OCI-LY3 (cell line): ENCODE results near the gene GRK3.
"Not testable (repeated sequence)": the region's sequence is repeated elsewhere in the genome, so short reads cannot be mapped to it uniquely, and the experiment has no call there.

Experiments used
- H2AFZ ChIP-seq: fragments of 200-600, 300-600 bp; shearing (Covaris generic); 2 replicates; pipeline ENCODE4 v1.6.0; 2014; ENCODE audit warnings: antibody characterized with exemption, low read depth, low read length
- H3K27ac ChIP-seq: fragments of 200-600, 300-600 bp; sonication (generic); 2 replicates; pipeline ENCODE4 v1.5.1; 2014; ENCODE audit warnings: mild to moderate bottlenecking, low read length, moderate library complexity, mixed read lengths
- H3K27me3 ChIP-seq: fragments of 200-600, 300-600 bp; sonication (generic); 2 replicates; pipeline ENCODE4 v1.6.1; 2014; ENCODE audit warnings: low read depth, low read length, mixed read lengths
- H3K36me3 ChIP-seq: fragments of 200-600, 300-600 bp; sonication (generic); replicated peaks from 2 replicates; pipeline ENCODE3; 2014; ENCODE audit warnings: low read depth, low read length, mixed read lengths
- H3K4me1 ChIP-seq: fragments of 300-600, 200-600 bp; sonication (generic); 2 replicates; pipeline ENCODE4 v1.6.1; 2014; ENCODE audit warnings: low read length, mixed read lengths
- H3K4me2 ChIP-seq: fragments of 200-600, 300-600 bp; sonication (generic); 2 replicates; pipeline ENCODE4 v1.6.1; 2014; ENCODE audit warnings: low read length, mixed read lengths
- H3K4me3 ChIP-seq: fragments of 300-600, 200-600 bp; sonication (generic); 2 replicates; pipeline ENCODE4 v1.5.1; 2014; ENCODE audit warnings: antibody characterized with exemption, mild to moderate bottlenecking, low read length, moderate library complexity
- H3K79me2 ChIP-seq: fragments of 300-600, 200-600 bp; shearing (Covaris generic); 2 replicates; pipeline ENCODE4 v1.6.1; 2014; ENCODE audit warnings: mild to moderate bottlenecking, low read length, mixed read lengths
- H3K9ac ChIP-seq: fragments of 300-600, 200-600 bp; shearing (Covaris generic); 2 replicates; pipeline ENCODE4 v1.6.0; 2014; ENCODE audit warnings: mild to moderate bottlenecking, low read length, moderate library complexity
- H3K9me3 ChIP-seq: fragments of 200-600, 300-600 bp; shearing (Covaris generic); 2 replicates; pipeline ENCODE4 v1.6.1; 2014; ENCODE audit warnings: low read length, mixed read lengths; ENCODE audit not compliant: insufficient read depth
- H4K20me1 ChIP-seq: fragments of 200-600, 300-600 bp; sonication (generic); 2 replicates; pipeline ENCODE4 v1.6.1; 2016; ENCODE audit warnings: low read length, mixed read lengths; ENCODE audit not compliant: insufficient read depth
- EZH2phosphoT487 ChIP-seq: fragments of 200-600 bp; shearing (Covaris generic); IDR thresholded peaks from 2 replicates; pipeline ENCODE4 v1.6.1; 2018; ENCODE audit warnings: antibody characterized with exemption, mixed run types, low read depth
- TF ChIP-seq, protein P1 (sequence below): fragments of 200-600, 300-600 bp; sonication (generic); IDR thresholded peaks from 2 replicates; pipeline ENCODE4 v1.5.1; 2014; ENCODE audit warnings: antibody characterized with exemption, low read length, low read depth

GRK3 gene

DNA sequence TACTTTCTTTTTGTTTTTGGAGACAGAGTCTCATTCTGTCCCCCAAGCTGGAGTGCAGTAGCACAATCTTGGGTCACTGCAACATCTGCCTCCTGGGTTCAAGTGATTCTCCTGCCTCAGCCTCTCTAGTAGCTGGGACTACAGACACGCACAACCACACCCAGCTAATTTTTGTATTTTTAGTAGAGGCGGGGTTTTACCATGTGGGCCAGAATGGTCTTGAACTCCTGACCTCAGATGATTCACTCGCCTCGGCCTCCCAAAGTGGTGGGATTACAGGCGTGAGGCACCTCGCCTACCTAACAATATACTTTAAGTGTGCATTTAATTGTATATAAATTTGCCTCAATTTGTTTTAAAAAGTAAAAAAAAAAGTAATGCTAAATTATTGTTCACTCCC lies 38.4 kb downstream of the GRK3 start:
- no peak overlapping the region for H2AFZ ChIP-seq
- no peak overlapping the region for H3K27ac ChIP-seq
- no peak overlapping the region for H3K9ac ChIP-seq
- no peaks in the 10 kb centered on the region for H3K9me3 ChIP-seq
- no peaks in the 10 kb centered on the region for H3K27me3 ChIP-seq
- no peaks in the 10 kb centered on the region for H3K4me1 ChIP-seq
- no peak for TF ChIP-seq EZH2phosphoT487
- TF ChIP-seq, protein P1, sequence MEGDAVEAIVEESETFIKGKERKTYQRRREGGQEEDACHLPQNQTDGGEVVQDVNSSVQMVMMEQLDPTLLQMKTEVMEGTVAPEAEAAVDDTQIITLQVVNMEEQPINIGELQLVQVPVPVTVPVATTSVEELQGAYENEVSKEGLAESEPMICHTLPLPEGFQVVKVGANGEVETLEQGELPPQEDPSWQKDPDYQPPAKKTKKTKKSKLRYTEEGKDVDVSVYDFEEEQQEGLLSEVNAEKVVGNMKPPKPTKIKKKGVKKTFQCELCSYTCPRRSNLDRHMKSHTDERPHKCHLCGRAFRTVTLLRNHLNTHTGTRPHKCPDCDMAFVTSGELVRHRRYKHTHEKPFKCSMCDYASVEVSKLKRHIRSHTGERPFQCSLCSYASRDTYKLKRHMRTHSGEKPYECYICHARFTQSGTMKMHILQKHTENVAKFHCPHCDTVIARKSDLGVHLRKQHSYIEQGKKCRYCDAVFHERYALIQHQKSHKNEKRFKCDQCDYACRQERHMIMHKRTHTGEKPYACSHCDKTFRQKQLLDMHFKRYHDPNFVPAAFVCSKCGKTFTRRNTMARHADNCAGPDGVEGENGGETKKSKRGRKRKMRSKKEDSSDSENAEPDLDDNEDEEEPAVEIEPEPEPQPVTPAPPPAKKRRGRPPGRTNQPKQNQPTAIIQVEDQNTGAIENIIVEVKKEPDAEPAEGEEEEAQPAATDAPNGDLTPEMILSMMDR, result no peak
- H3K36me3 ChIP-seq, result peaks cover 4% of the 10 kb centered on the region
- H3K79me2 ChIP-seq, result peaks cover 83% of the 10 kb centered on the region
- H4K20me1 ChIP-seq, result peaks cover 72% of the 10 kb centered on the region
- no peak overlapping the region for H3K4me3 ChIP-seq
- no peak overlapping the region for H3K4me2 ChIP-seq

DNA sequence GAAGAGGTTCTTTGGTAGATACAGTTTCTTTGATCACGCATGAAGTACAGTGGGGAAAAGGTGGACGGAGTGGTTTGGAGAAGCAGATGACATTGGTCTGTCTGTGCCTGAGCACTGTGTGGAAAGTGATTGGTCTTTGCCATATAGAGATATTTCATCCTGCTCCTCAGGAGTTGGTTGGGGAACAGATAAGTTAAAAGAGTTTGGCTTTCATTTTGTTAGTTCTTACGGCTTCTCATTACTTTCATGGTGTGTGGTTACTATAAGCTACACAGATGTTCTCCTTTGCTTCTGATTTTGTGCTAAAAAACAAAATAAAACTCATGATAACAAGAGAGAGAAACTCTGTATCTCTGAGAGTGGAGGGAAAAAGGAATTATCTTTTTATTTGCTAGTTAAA lies 40.7 kb downstream of the GRK3 start:
- H3K27ac ChIP-seq, H3K4me3 ChIP-seq, H2AFZ ChIP-seq, H3K9ac ChIP-seq, H3K4me1 ChIP-seq, H3K9me3 ChIP-seq, H3K4me2 ChIP-seq, H3K27me3 ChIP-seq, H3K36me3 ChIP-seq: not testable (repeated sequence)
- peaks cover 70% of the 10 kb centered on the region for H4K20me1 ChIP-seq
- peaks cover 83% of the 10 kb centered on the region for H3K79me2 ChIP-seq

DNA sequence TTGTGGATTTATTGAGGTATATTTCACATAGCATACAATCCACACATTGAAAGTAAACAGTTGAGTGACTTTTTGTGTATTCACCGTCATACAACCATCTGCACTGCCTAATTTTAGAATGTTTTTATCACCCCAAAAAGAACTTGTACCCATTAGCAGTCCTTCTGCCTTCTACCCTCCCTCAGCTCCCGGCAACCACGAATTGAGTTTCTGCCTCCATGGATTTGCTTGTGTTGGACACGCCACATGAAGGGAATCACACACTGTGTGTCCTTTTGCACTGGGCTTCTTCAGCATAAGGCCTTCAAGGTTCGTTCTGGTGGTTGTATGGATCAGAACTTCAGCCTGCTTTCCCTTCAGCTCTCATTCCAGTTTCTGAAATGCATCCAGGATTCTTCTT lies 41.1 kb downstream of the GRK3 start:
- H3K4me2 ChIP-seq, H3K9ac ChIP-seq, H3K4me3 ChIP-seq, H3K9me3 ChIP-seq, H3K27me3 ChIP-seq, H3K27ac ChIP-seq, H3K4me1 ChIP-seq, H3K36me3 ChIP-seq, H2AFZ ChIP-seq: not testable (repeated sequence)
- Histone ChIP-seq H4K20me1 (peaks cover 71% of the 10 kb centered on the region), H3K79me2 (peaks cover 83% of the 10 kb centered on the region)

DNA sequence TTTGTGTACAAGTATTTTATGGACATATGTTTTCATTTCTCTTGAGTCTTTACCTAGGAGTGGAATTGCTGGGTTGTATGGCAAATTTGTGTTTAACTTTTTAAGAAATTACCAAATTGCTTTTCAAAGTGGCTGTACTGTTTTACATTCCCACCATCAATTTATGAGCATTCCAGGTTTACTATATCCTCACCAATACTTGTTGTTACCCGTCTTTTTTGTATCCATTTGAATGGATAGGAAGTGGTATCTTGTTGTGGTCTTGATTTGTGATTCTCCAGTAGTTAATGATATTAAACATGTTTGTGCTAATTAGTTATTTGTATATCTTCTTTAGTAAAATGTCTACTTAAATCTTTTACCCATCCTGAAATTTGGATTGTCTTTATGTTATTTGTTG lies 46.8 kb downstream of the GRK3 start:
- not testable (repeated sequence) for H3K36me3 ChIP-seq, H3K4me1 ChIP-seq, H3K27me3 ChIP-seq, H3K4me3 ChIP-seq, H3K27ac ChIP-seq, H3K9me3 ChIP-seq, H3K9ac ChIP-seq, H3K4me2 ChIP-seq, H2AFZ ChIP-seq
- Histone ChIP-seq H3K79me2 (peaks cover 72% of the 10 kb centered on the region), H4K20me1 (peaks cover 59% of the 10 kb centered on the region)

DNA sequence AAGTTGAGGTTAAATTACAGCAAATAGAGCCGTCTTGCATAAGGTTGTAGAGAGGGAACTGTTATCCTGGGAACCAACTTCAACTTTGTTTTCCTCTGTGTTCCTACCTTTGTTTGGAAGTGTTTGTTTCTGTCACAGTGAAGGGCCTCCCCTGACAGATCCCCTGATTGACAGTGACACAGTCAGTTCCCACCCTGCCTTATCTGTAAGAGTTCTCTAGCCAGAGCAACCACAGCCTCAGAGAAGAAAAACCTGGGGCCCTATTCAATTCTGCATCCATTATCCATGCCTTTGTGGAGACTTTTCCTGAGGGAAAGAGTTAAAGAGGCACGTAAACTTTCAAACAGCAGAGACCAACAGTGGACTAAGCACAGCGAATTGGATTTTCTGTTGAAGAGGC lies 48.7 kb downstream of the GRK3 start:
- H3K27me3 ChIP-seq, H3K4me1 ChIP-seq: not testable (repeated sequence)

DNA sequence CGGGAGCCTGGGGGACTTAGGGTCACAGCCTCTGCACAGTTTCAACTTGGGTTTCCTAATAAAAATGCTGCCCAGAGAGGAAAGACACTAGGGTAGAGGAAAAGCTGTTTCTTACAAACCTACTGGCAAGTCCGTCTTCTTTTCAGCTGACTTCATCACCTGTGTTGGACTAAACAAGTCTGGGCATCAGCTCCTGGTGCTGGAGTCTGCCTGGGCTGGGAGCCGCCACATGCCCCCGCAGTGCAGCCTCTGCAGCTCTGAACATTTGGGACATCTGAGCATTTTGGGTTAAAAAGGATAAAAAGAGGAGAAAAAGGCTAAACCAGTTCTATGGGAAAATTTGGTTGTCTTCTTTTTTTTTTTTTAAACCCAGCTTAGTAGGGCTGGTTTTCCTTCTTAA lies 49.1 kb downstream of the GRK3 start:
- not testable (repeated sequence) for H3K4me1 ChIP-seq, H3K9me3 ChIP-seq, H3K4me3 ChIP-seq, H3K27ac ChIP-seq, H3K4me2 ChIP-seq, H3K9ac ChIP-seq, H2AFZ ChIP-seq, H3K27me3 ChIP-seq
- H3K79me2 ChIP-seq, result peaks cover 79% of the 10 kb centered on the region
- peaks cover 69% of the 10 kb centered on the region for H4K20me1 ChIP-seq
- peaks cover 16% of the 10 kb centered on the region for H3K36me3 ChIP-seq

More for the DNA sequence above, 48.7 kb downstream of the GRK3 start:
- not testable (repeated sequence) for H2AFZ ChIP-seq, H3K4me3 ChIP-seq, H3K4me2 ChIP-seq, H3K27ac ChIP-seq, H3K9ac ChIP-seq, H3K9me3 ChIP-seq
- H4K20me1 ChIP-seq, result peaks cover 69% of the 10 kb centered on the region
- H3K36me3 ChIP-seq, result peaks cover 13% of the 10 kb centered on the region
- H3K79me2 ChIP-seq, result peaks cover 79% of the 10 kb centered on the region

DNA sequence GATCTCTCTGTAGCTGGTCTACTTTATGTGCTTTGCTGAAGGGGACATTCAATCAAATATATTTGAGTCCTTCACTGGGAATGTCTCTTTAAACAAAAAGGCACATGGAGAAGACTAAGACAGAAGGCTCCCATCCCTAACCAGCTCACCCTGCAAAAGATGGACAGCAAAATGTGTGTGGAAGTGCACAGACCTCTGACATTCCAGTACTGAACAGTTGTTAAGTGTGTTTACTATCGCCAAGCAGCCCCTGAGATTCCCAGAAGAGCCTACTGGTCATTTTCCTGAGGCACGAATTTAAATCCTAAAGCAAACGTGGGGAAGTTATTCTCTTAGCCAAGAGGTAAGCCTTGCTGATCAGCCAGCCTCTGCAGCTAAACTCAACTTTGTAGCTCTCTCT lies 50.3 kb downstream of the GRK3 start:
- H3K27me3 ChIP-seq, H2AFZ ChIP-seq, H3K4me2 ChIP-seq, H3K4me1 ChIP-seq, H3K9ac ChIP-seq, H3K9me3 ChIP-seq, H3K27ac ChIP-seq, H3K4me3 ChIP-seq: not testable (repeated sequence)
- Histone ChIP-seq H4K20me1 (peaks cover 74% of the 10 kb centered on the region), H3K79me2 (peaks cover 82% of the 10 kb centered on the region), H3K36me3 (peaks cover 24% of the 10 kb centered on the region)
